ENCODE data around the gene SLC9A2.

The SLC9A2 gene

GRCh38 chr2:102674370-102674769 is 55.0 kb downstream of the SLC9A2 start:
- DNase-seq: no peak

GRCh38 chr2:102674836-102675235 is 55.5 kb downstream of the SLC9A2 start:
- no peak for DNase-seq

GRCh38 chr2:102677244-102678215 is 58.2 kb downstream of the SLC9A2 start:
- DNase-seq: no peak

- no peak for DNase-seq
Observed at GRCh38 chr2:102678442-102678841, 59.1 kb downstream of the SLC9A2 start.

GRCh38 chr2:102686479-102687439 is 67.4 kb downstream of the SLC9A2 start:
- no peak for DNase-seq

- no peak for DNase-seq
Observed at GRCh38 chr2:102690012-102690411, 70.7 kb downstream of the SLC9A2 start.

GRCh38 chr2:102696463-102696862 is 77.1 kb downstream of the SLC9A2 start:
- no peak for DNase-seq

GRCh38 chr2:102698369-102699111 is 79.2 kb downstream of the SLC9A2 start:
- DNase-seq: no peak

- DNase-seq: no peak
Observed at GRCh38 chr2:102703305-102703704, 84.0 kb downstream of the SLC9A2 start.

- DNase-seq: no peak
Observed at GRCh38 chr2:102703748-102704147, 84.4 kb downstream of the SLC9A2 start.

- DNase-seq: no peak
Observed at GRCh38 chr2:102704531-102704930, 85.2 kb downstream of the SLC9A2 start.

GRCh38 chr2:102707796-102708695 is 88.7 kb downstream of the SLC9A2 start:
- DNase-seq: no peak

- DNase-seq: no peak
Observed at GRCh38 chr2:102708847-102709559, 89.7 kb downstream of the SLC9A2 start.

- no peak for DNase-seq
Observed at GRCh38 chr2:102717308-102718018, 98.1 kb downstream of the SLC9A2 start.

- DNase-seq: no peak
Observed at GRCh38 chr2:102718387-102719316, 99.3 kb downstream of the SLC9A2 start.

- DNase-seq: no peak
Observed at GRCh38 chr2:102724016-102724490, 104.7 kb downstream of the SLC9A2 start.

- DNase-seq: no peak
Observed at GRCh38 chr2:102724553-102724952, 105.2 kb downstream of the SLC9A2 start.

- DNase-seq: no peak
Observed at GRCh38 chr2:102726128-102727087, 107.1 kb downstream of the SLC9A2 start.
